SK-N-SH (cell line): ENCODE data around the gene F13B. TPM values are rescaled to one million over a fixed set of nuclear protein-coding genes. Genes with fewer than 3 reads are reported as not detected.

Source experiments
- CTCF ChIA-PET: fragments of 300-600, 350-600 bp; formaldehyde crosslinking; extraction: SDS; loops from one replicate; lab custom pipeline; 2021; lab: Yijun Ruan, JAX
- POLR2A ChIA-PET: fragments of 350-600 bp; sonication (Branson Sonifier 250); formaldehyde crosslinking; extraction: SDS; loops from one replicate; lab custom pipeline; 2020; ENCODE audit warnings: antibody characterized with exemption, inconsistent platforms; lab: Yijun Ruan, JAX
- DNase-seq: peaks from one replicate; pipeline ENCODE4 v3.0.0; 2012
- H2AFZ ChIP-seq: fragments of 200-600 bp; sonication (generic); 2 replicates; pipeline ENCODE4 v1.8.1; 2016; ENCODE audit warnings: antibody characterized with exemption, mild to moderate bottlenecking, low read depth
- H3F3A ChIP-seq: fragments of 200-600 bp; sonication (generic); replicated peaks from 2 replicates; pipeline ENCODE3; 2016; ENCODE audit warnings: antibody characterized with exemption, mild to moderate bottlenecking; ENCODE audit not compliant: insufficient read depth
- H3K27ac ChIP-seq, 2 experiments: fragments of 200-500 bp in 1 of 2; fragments of 200-600 bp in 1 of 2; sonication (Bioruptor generic) in 1 of 2; sonication (generic), shearing (Covaris generic) in 1 of 2; 2 replicates each; pipeline versions ENCODE4 v1.5.1 to v1.6.1; 2014 to 2016; ENCODE audit warnings: low read depth in 2 of 2, inconsistent platforms in 1 of 2, low read length in 1 of 2, mild to moderate bottlenecking in 1 of 2, mixed read lengths in 1 of 2
- H3K27me3 ChIP-seq: fragments of 200-600 bp; sonication (generic), shearing (Covaris generic); 2 replicates; pipeline ENCODE4 v1.6.1; 2016; ENCODE audit warnings: mixed run types; ENCODE audit not compliant: insufficient read depth
- H3K36me3 ChIP-seq, 2 experiments: fragments of 200-500 bp in 1 of 2; fragments of 200-600 bp in 1 of 2; sonication (Bioruptor generic) in 1 of 2; sonication (generic) in 1 of 2; replicated peaks in 1 of 2; 2 replicates each; pipeline versions ENCODE3 to v1.5.1; 2014 to 2016; ENCODE audit warnings: low read length in 1 of 2, mild to moderate bottlenecking in 1 of 2; ENCODE audit not compliant: insufficient read depth in 2 of 2, control insufficient read depth in 1 of 2
- H3K4me1 ChIP-seq, 2 experiments: fragments of 200-500 bp in 1 of 2; fragments of 200-600 bp in 1 of 2; sonication (Bioruptor generic) in 1 of 2; sonication (generic), shearing (Covaris generic) in 1 of 2; 2 replicates each; pipeline versions ENCODE4 v1.5.1 to v1.6.1; 2014 to 2016; ENCODE audit warnings: low read depth in 1 of 2, low read length in 1 of 2, mixed run types in 1 of 2; ENCODE audit not compliant: insufficient read depth in 2 of 2, control insufficient read depth in 1 of 2
- H3K4me2 ChIP-seq: fragments of 200-600 bp; sonication (generic), shearing (Covaris generic); 2 replicates; pipeline ENCODE4 v1.6.1; 2017; ENCODE audit warnings: mixed run types
- H3K4me3 ChIP-seq, 2 experiments: fragments of 200-500 bp in 1 of 2; fragments of 200-600 bp in 1 of 2; sonication (Bioruptor generic) in 1 of 2; sonication (generic), shearing (Covaris generic) in 1 of 2; 2 replicates each; pipeline versions ENCODE4 v1.5.1 to v1.8.1; 2014 to 2016; ENCODE audit warnings: low read depth in 2 of 2, inconsistent platforms in 1 of 2, low read length in 1 of 2, mild to moderate bottlenecking in 1 of 2, mixed read lengths in 1 of 2, moderate library complexity in 1 of 2
- H3K79me2 ChIP-seq: fragments of 200-600 bp; sonication (generic); 2 replicates; pipeline ENCODE4 v1.8.1; 2017; ENCODE audit warnings: mild to moderate bottlenecking; ENCODE audit not compliant: insufficient read depth
- H3K9ac ChIP-seq: fragments of 200-600 bp; sonication (generic); 2 replicates; pipeline ENCODE4 v1.6.1; 2017; ENCODE audit warnings: mixed run types
- H3K9me2 ChIP-seq: fragments of 200-600 bp; sonication (generic); 2 replicates; pipeline ENCODE4 v1.6.1; 2017; ENCODE audit warnings: mixed run types
- H3K9me3 ChIP-seq: fragments of 200-600 bp; sonication (generic); 2 replicates; pipeline ENCODE4 v1.6.1; 2017; ENCODE audit warnings: mixed run types, mild to moderate bottlenecking, moderate library complexity
- H4K20me1 ChIP-seq: fragments of 200-600 bp; sonication (generic); 2 replicates; pipeline ENCODE4 v1.6.1; 2017; ENCODE audit warnings: mild to moderate bottlenecking, mixed run types; ENCODE audit not compliant: insufficient read depth
- EP300 ChIP-seq, 2 experiments: IDR thresholded peaks; 2 replicates each; pipeline versions ENCODE4 v1.4.0 to v1.6.1; 2012; ENCODE audit warnings: borderline replicate concordance in 1 of 2, low read depth in 1 of 2, low read length in 1 of 2
- EZH2phosphoT487 ChIP-seq: fragments of 200-600 bp; sonication (generic); IDR thresholded peaks from 2 replicates; pipeline ENCODE4 v1.6.1; 2017; ENCODE audit warnings: low read depth, mixed run types, mild to moderate bottlenecking, antibody characterized with exemption, moderate library complexity, borderline replicate concordance
- FOSL2 ChIP-seq: IDR thresholded peaks from 2 replicates; pipeline ENCODE4 v1.4.0; 2012; ENCODE audit warnings: low read depth, mild to moderate bottlenecking, moderate library complexity, borderline replicate concordance
- FOXM1 ChIP-seq: IDR thresholded peaks from 2 replicates; pipeline ENCODE4 v1.4.0; 2012; ENCODE audit warnings: low read depth, mild to moderate bottlenecking
- GATA2 ChIP-seq: sonication (generic); formaldehyde crosslinking; IDR thresholded peaks from 2 replicates; pipeline ENCODE4 v1.5.0; 2020; ENCODE audit warnings: mild to moderate bottlenecking, missing genetic modification reagents
- MXI1 ChIP-seq: IDR thresholded peaks from 2 replicates; pipeline ENCODE4 v1.6.1; 2012; ENCODE audit warnings: mild to moderate bottlenecking, low read depth, low read length, improper control_type of control experiment
- PBX3 ChIP-seq: IDR thresholded peaks from 2 replicates; pipeline ENCODE4; 2012
- RAD21 ChIP-seq: IDR thresholded peaks from 2 replicates; pipeline ENCODE4 v1.6.1; 2012; ENCODE audit warnings: mild to moderate bottlenecking, low read length
- SIN3A ChIP-seq: IDR thresholded peaks from 2 replicates; pipeline ENCODE4 v1.6.1; 2012; ENCODE audit warnings: low read depth, mild to moderate bottlenecking, low read length, moderate library complexity, borderline replicate concordance
- SMC3 ChIP-seq: IDR thresholded peaks from 2 replicates; pipeline ENCODE4 v1.6.1; 2012; ENCODE audit warnings: low read depth, low read length, improper control_type of control experiment
- TEAD4 ChIP-seq: IDR thresholded peaks from 2 replicates; pipeline ENCODE4 v1.4.0; 2012; ENCODE audit warnings: mild to moderate bottlenecking, borderline replicate concordance; ENCODE audit not compliant: insufficient read depth
- USF2 ChIP-seq: fragments of 150-350 bp; IDR thresholded peaks from 2 replicates; pipeline ENCODE4 v1.6.1; 2017; ENCODE audit warnings: antibody characterized with exemption, low read length, low read depth, borderline replicate concordance
- ZBTB33 ChIP-seq: IDR thresholded peaks from 2 replicates; pipeline ENCODE4 v1.4.0; 2012; ENCODE audit warnings: low read depth, borderline replicate concordance
- WGBS: methylation state at CpG from one replicate; pipeline ENCODE4 v1.1.6; 2017; ENCODE audit warnings: low lambda C conversion rate; 5-methylcytosine and 5-hydroxymethylcytosine counted together
- polyA plus RNA-seq, 3 experiments: library from polyadenylated mRNA; depleted of rRNA; stranded (reverse); fragments of >200 nt; gene quantifications; 2 replicates each; pipeline ENCODE4 v1.2.3, GENCODE V29; 2012
- TF ChIP-seq, protein P1 (sequence below): fragments of 150-350 bp; IDR thresholded peaks from 2 replicates; pipeline ENCODE4 v1.6.1; 2016; ENCODE audit warnings: mild to moderate bottlenecking, low read depth, low read length

F13B gene
- polyA plus RNA-seq, 1 of the 3 experiments (the other 2 are of a cell fraction), result not detected

- Histone ChIP-seq H3K9ac (no peak overlapping the region), H3K79me2 (peaks cover 15% of the 10 kb centered on the region; the same call in 1 of the 2 replicates), H3F3A (peaks cover 3% of the 10 kb centered on the region), H4K20me1 (no peaks in the 10 kb centered on the region)
- DNase-seq, result no peak
- TF ChIP-seq MXI1 (no peak), RAD21 (no peak), SIN3A (no peak), FOXM1 (no peak), TEAD4 (no peak), ZBTB33 (no peak), SMC3 (no peak), PBX3 (no peak), USF2 (no peak), EZH2phosphoT487 (no peak), FOSL2 (no peak), EP300 (IDR thresholded peaks at IDR 0.05; ENCODE audit: borderline replicate concordance in 1 of 2, low read depth in 1 of 2, low read length in 1 of 2) (no peak), GATA2 (CRISPR knock-in tag) (no peak)
- TF ChIP-seq, protein P1, sequence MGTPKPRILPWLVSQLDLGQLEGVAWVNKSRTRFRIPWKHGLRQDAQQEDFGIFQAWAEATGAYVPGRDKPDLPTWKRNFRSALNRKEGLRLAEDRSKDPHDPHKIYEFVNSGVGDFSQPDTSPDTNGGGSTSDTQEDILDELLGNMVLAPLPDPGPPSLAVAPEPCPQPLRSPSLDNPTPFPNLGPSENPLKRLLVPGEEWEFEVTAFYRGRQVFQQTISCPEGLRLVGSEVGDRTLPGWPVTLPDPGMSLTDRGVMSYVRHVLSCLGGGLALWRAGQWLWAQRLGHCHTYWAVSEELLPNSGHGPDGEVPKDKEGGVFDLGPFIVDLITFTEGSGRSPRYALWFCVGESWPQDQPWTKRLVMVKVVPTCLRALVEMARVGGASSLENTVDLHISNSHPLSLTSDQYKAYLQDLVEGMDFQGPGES, result no peak
- TF ChIP-seq, all 33 proteins: peak for 0
- over 99% methylated on average over 5 of the region's 5 CpGs for WGBS
- Histone ChIP-seq H3K4me3 (no peak overlapping the region), H3K27ac (no peak overlapping the region), H3K27me3 (no peaks in the 10 kb centered on the region), H3K36me3 (peaks cover 53 to 61% of the 10 kb centered on the region in 2 experiments), H3K4me2 (no peak overlapping the region), H2AFZ (no peak overlapping the region), H3K9me3 (no peaks in the 10 kb centered on the region), H3K9me2 (no peaks in the 10 kb centered on the region), H3K4me1 (no peaks in the 10 kb centered on the region; a peak in 2 of 4 replicates)
- POLR2A ChIA-PET, result no interaction called here
- CTCF ChIA-PET, result interaction anchor here (1.0 kb wide), 1 partner anchor 18 kb away, joined by 3 read pairs; no protein-coding TSS in a partner anchor
Observed at GRCh38 chr1:197103300-197103699, 36.2 kb upstream of the F13B start.
